H1 (cell line): ENCODE results near the gene NEDD4L. TPM values are rescaled to one million over a fixed set of nuclear protein-coding genes. Genes with fewer than 3 reads are reported as not detected.

ENCODE experiments used
- CEBPB ChIP-seq: IDR thresholded peaks from 2 replicates; pipeline ENCODE4 v1.6.1; 2012; ENCODE audit warnings: low read depth, low read length
- polyA plus RNA-seq, 7 experiments: library from polyadenylated mRNA; depleted of rRNA in 3 of 7; stranded (reverse) in 5 of 7; unstranded in 2 of 7; fragments of >200 nt in 5 of 7; fragments of 200-250 nt in 2 of 7; gene quantifications; 1 replicate in 5 of 7; 2 replicates in 1 of 7; 4 replicates in 1 of 7; pipeline versions ENCODE4 v1.2.1 to v1.2.3, GENCODE V29; 2011 to 2013; ENCODE audit warnings: missing spikeins in 2 of 7, mixed read lengths in 2 of 7
- total RNA-seq: library from RNA; stranded (reverse); fragmentation: NEBNext Ultra II Directional; extraction: Animal tissue kit (Norgen Biotek cat#: 25700); gene quantifications from 2 replicates; pipeline ENCODE4 v1.2.1, GENCODE V29; 2021

The NEDD4L gene
- total and polyA plus RNA-seq, 2 of the 8 experiments (the other 6 are each of a cell fraction or from before 2014, with no cell fraction given), result 37.3 to 69.8 TPM

GRCh38 chr18:58300867-58301266, 256.8 kb downstream of the NEDD4L start (continued):
- TF ChIP-seq CEBPB, result no peak
